ENCODE data around the gene NLRC5. TPM values are rescaled to one million over a fixed set of nuclear protein-coding genes. Genes with fewer than 3 reads are reported as not detected.
A peak's percentile ranks its signal among the peaks of the same experiment; 100 is the strongest.
"Not testable (repeated sequence)": the region's sequence is repeated elsewhere in the genome, so short reads cannot be mapped to it uniquely, and the experiment has no call there.

NLRC5 gene
- total RNA-seq, 3 donors from 2014 or later (not counting 1 experiment from before 2014, with no cell fraction given), result 320 to 563 (median 535) TPM

- WGBS (ENCODE audit: insufficient coverage), result 100% methylated on average over 2 of the region's 3 CpGs
- ATAC-seq, result no peak
- no peaks in the 10 kb centered on the region for H3K36me3 ChIP-seq (ENCODE audit: control insufficient read depth, insufficient read depth, low read length)
Measured at GRCh38 chr16:57096192-57096591, 106.8 kb downstream of the NLRC5 start.

DNA sequence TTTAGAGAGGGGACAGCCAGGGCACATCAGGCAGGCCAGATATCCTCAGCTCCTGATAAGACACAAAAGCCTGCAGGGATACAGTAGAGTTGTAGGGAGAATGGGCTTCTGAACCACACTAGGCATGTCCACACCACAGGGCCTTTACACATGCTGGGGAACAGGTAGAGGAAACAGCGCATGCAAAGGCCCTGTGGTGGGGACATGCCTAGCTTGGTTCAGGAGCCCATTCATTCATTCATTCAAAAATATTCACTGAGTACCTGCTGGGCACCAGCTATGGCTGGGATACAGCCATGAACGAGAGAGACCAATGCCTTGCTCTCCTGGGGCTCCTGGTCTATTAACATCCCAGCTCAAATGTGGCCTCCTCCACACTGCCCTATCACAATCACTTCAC, 107.4 kb downstream of the NLRC5 start:
- intact Hi-C loops (cut with micrococcal nuclease), result no loop called here
- H3K9me3 Mint-ChIP-seq, result no peaks in the 10 kb centered on the region
- ATAC-seq (peak in 1 of 3 donors; percentile 6), DNase-seq (no peak)
- Histone ChIP-seq H3K27ac (ENCODE audit: low read length) (no peak overlapping the region), H3K4me3 (ENCODE audit: low read length) (no peak overlapping the region), H3K4me1 (ENCODE audit: control insufficient read depth, insufficient read depth, low read length) (peaks cover 14% of the 10 kb centered on the region), H3K27me3 (ENCODE audit: control insufficient read depth, insufficient read depth, low read length) (peaks cover 9% of the 10 kb centered on the region), H3K9me3 (ENCODE audit: control insufficient read depth, insufficient read depth, low read length) (no peaks in the 10 kb centered on the region), H3K36me3 (ENCODE audit: control insufficient read depth, insufficient read depth, low read length) (no peaks in the 10 kb centered on the region)
- TF ChIP-seq, protein P1, sequence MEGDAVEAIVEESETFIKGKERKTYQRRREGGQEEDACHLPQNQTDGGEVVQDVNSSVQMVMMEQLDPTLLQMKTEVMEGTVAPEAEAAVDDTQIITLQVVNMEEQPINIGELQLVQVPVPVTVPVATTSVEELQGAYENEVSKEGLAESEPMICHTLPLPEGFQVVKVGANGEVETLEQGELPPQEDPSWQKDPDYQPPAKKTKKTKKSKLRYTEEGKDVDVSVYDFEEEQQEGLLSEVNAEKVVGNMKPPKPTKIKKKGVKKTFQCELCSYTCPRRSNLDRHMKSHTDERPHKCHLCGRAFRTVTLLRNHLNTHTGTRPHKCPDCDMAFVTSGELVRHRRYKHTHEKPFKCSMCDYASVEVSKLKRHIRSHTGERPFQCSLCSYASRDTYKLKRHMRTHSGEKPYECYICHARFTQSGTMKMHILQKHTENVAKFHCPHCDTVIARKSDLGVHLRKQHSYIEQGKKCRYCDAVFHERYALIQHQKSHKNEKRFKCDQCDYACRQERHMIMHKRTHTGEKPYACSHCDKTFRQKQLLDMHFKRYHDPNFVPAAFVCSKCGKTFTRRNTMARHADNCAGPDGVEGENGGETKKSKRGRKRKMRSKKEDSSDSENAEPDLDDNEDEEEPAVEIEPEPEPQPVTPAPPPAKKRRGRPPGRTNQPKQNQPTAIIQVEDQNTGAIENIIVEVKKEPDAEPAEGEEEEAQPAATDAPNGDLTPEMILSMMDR (IDR thresholded peaks at IDR 0.05), result no peak
- no peaks in the 10 kb centered on the region for H3K36me3 Mint-ChIP-seq
- no peak overlapping the region for H3K27ac Mint-ChIP-seq
- H3K27me3 Mint-ChIP-seq (ENCODE audit: low read depth in 2 of 2), result peaks cover 0 to 18% of the 10 kb centered on the region in 2 donors
- H3K4me3 Mint-ChIP-seq, result no peak overlapping the region
- H3K4me1 Mint-ChIP-seq, result peaks cover under 1 to 12% of the 10 kb centered on the region in 2 donors
- WGBS (ENCODE audit: insufficient coverage), result 91% methylated on average over 2 of the region's 2 CpGs

More at GRCh38 chr16:57096192-57096591, 106.8 kb downstream of the NLRC5 start:
- H3K4me3 ChIP-seq (ENCODE audit: low read length), result no peak overlapping the region
- H3K9me3 Mint-ChIP-seq, result no peaks in the 10 kb centered on the region
- peaks cover 5 to 20% of the 10 kb centered on the region in 2 donors for H3K27me3 Mint-ChIP-seq (ENCODE audit: low read depth in 2 of 2)
- peaks cover 17% of the 10 kb centered on the region for H3K4me1 ChIP-seq (ENCODE audit: control insufficient read depth, insufficient read depth, low read length)
- H3K36me3 Mint-ChIP-seq, result no peaks in the 10 kb centered on the region
- H3K4me3 Mint-ChIP-seq, result no peak overlapping the region
- H3K9me3 ChIP-seq (ENCODE audit: control insufficient read depth, insufficient read depth, low read length), result no peaks in the 10 kb centered on the region
- TF ChIP-seq, protein P1 (IDR thresholded peaks at IDR 0.05), result no peak
- no peak overlapping the region for H3K27ac ChIP-seq (ENCODE audit: low read length)
- H3K27me3 ChIP-seq (ENCODE audit: control insufficient read depth, insufficient read depth, low read length), result peaks cover 15% of the 10 kb centered on the region
- H3K27ac Mint-ChIP-seq, result no peak overlapping the region
- intact Hi-C loops (cut with micrococcal nuclease), result no loop called here
- peaks cover 6 to 15% of the 10 kb centered on the region in 2 donors for H3K4me1 Mint-ChIP-seq
- no peak for DNase-seq

DNA sequence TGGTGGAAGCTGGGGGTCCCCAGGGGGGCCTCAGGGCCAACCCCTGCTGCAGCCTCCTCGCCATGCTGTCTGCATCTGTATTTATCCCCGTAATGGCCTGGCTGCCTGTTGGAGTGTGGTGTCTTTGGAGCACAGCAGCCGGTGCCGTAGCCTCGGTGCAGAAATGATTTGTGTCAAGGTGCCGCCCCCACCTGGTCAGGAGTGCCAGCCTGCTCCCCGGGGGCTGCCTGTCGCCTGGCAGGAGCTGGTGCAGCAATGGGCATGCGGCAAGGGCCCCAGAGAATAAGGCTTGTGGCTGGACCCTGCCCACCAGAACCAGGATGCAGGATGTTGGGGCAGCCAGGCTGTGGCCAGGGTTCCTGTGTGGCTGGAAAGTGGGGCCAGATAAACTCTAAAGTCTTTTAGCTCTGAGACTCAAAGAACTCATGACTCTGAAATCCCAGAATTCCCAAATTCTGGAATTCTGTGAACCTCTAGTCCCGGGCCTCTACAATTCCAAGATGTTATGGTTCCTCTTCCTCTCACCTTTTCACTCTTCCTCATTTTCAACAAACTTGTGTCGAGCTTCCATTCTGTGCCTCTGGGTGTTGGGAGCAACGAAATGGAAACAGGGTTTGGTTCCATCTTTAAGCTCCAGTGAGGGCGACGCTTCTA, 109.0 kb downstream of the NLRC5 start:
- Mint-ChIP-seq H3K4me3 (no peak overlapping the region), H3K9me3 (no peaks in the 10 kb centered on the region), H3K27ac (no peak overlapping the region), H3K36me3 (no peaks in the 10 kb centered on the region), H3K4me1 (peaks cover 0 to 10% of the 10 kb centered on the region in 2 donors), H3K27me3 (ENCODE audit: low read depth in 2 of 2) (peaks cover 0 to 17% of the 10 kb centered on the region in 2 donors)
- H3K27me3 ChIP-seq (ENCODE audit: control insufficient read depth, insufficient read depth, low read length), result peaks cover 6% of the 10 kb centered on the region
- TF ChIP-seq, protein P1 (IDR thresholded peaks at IDR 0.05), result no peak
- H3K9me3 ChIP-seq (ENCODE audit: control insufficient read depth, insufficient read depth, low read length), result no peaks in the 10 kb centered on the region
- no peaks in the 10 kb centered on the region for H3K36me3 ChIP-seq (ENCODE audit: control insufficient read depth, insufficient read depth, low read length)
- peaks cover 8% of the 10 kb centered on the region for H3K4me1 ChIP-seq (ENCODE audit: control insufficient read depth, insufficient read depth, low read length)
- ATAC-seq, result no peak
- intact Hi-C loops (cut with micrococcal nuclease), result no loop called here
- no peak overlapping the region for H3K27ac ChIP-seq (ENCODE audit: low read length)
- WGBS (ENCODE audit: insufficient coverage), result 80% methylated on average over 14 of the region's 14 CpGs
- no peak overlapping the region for H3K4me3 ChIP-seq (ENCODE audit: low read length)
- DNase-seq, result no peak

DNA sequence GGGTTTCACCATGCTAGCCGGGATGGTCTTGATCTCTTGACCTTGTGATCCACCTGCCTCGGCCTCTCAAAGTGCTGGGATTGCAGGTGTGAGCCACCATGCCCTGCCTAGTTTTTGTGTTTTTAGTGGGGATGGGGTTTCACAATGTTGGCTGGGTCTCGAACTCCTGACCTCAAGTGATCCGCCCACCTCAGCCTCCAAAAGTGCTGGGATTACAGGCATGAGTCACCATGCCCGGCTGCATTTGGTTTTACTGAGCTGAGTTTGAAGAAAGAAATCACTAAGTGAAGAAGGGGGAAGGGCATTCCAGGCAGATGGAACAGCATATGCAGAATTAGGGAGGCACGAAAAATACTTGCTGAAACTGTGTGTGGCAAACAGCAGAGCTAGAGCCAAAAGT, 110.6 kb downstream of the NLRC5 start:
- H3K36me3 Mint-ChIP-seq; H3K27ac Mint-ChIP-seq; intact Hi-C loops (cut with micrococcal nuclease); DNase-seq; H3K4me1 ChIP-seq (ENCODE audit: control insufficient read depth, insufficient read depth, low read length); H3K27ac ChIP-seq (ENCODE audit: low read length); H3K27me3 ChIP-seq (ENCODE audit: control insufficient read depth, insufficient read depth, low read length); ATAC-seq; H3K4me3 ChIP-seq (ENCODE audit: low read length); H3K4me3 Mint-ChIP-seq; H3K9me3 Mint-ChIP-seq; H3K9me3 ChIP-seq (ENCODE audit: control insufficient read depth, insufficient read depth, low read length); H3K36me3 ChIP-seq (ENCODE audit: control insufficient read depth, insufficient read depth, low read length): not testable (repeated sequence)
- Mint-ChIP-seq H3K27me3 (ENCODE audit: low read depth in 2 of 2) (peaks cover 0 to 12% of the 10 kb centered on the region in 2 donors), H3K4me1 (peaks cover 8 to 12% of the 10 kb centered on the region in 2 donors)
- WGBS (ENCODE audit: insufficient coverage), result 73% methylated on average over 6 of the region's 6 CpGs

Measured in natural killer cell (primary cell).